Thyroid gland (tissue), 4 donors: Measurements from ENCODE around the gene NAALADL2. TPM values are rescaled to one million over a fixed set of nuclear protein-coding genes. Genes with fewer than 3 reads are reported as not detected.

Source experiments
- DNase-seq, 2 donors: peaks; one replicate each; pipeline ENCODE4 v3.0.0-alpha.2; 2019
- H3K27ac ChIP-seq, 3 donors: fragments of 200-600 bp; sonication (generic); 1 replicate in 2 of 3; 2 replicates in 1 of 3; pipeline ENCODE4 v1.5.1; 2016 to 2019; ENCODE audit warnings: mild to moderate bottlenecking in 1 of 3, moderate library complexity in 1 of 3
- H3K27me3 ChIP-seq: fragments of 200-600 bp; sonication (generic); one replicate; pipeline ENCODE4 v1.5.1; 2019
- H3K36me3 ChIP-seq, 2 donors: fragments of 200-600 bp; sonication (generic); one replicate each; pipeline ENCODE4 v1.5.1; 2016 to 2019
- H3K4me1 ChIP-seq, 2 donors: fragments of 200-600 bp; sonication (generic); one replicate each; pipeline ENCODE4 v1.5.1; 2017 to 2019
- H3K4me3 ChIP-seq, 3 donors: fragments of 200-600 bp; sonication (generic); replicated peaks in 1 of 3; 1 replicate in 2 of 3; 2 replicates in 1 of 3; pipeline ENCODE4 v1.5.1; 2016; ENCODE audit warnings: mild to moderate bottlenecking in 1 of 3
- H3K9me3 ChIP-seq: fragments of 200-600 bp; sonication (generic); one replicate; pipeline ENCODE4 v1.5.1; 2017
- POLR2A ChIP-seq, 2 donors: fragments of 450-650 bp; IDR thresholded peaks; one replicate each; pipeline ENCODE4 v1.6.1; 2017; ENCODE audit warnings: antibody characterized with exemption in 2 of 2, mild to moderate bottlenecking in 2 of 2, moderate library complexity in 1 of 2
- WGBS, 2 donors: methylation state at CpG; one replicate each; pipeline ENCODE4 v1.1.5; 2017; 5-methylcytosine and 5-hydroxymethylcytosine counted together
- intact Hi-C: fragments of 100-400 bp; cut with DNase I; formaldehyde crosslinking; loops from one replicate; pipeline ENCODE4 v1.15.1; 2023
- total RNA-seq, 4 donors: library from RNA; depleted of rRNA; stranded (reverse); fragments of >200 nt; gene quantifications; one replicate each; pipeline ENCODE4 v1.2.3, GENCODE V29; 2016
- TF ChIP-seq, protein P1 (sequence below), 6 experiments: fragments of 200-600 bp in 3 of 6; fragments of 450-650 bp in 3 of 6; sonication (generic) in 3 of 6; IDR thresholded peaks; one replicate each; pipeline ENCODE4 v1.5.1; 2016 to 2019; ENCODE audit warnings: antibody characterized with exemption in 6 of 6, mild to moderate bottlenecking in 2 of 6, inconsistent platforms in 1 of 6, moderate library complexity in 1 of 6

Gene NAALADL2
- total RNA-seq, 4 donors from 2014 or later = 7.6 to 14.7 (median 9.0) TPM

- Histone ChIP-seq H3K9me3 (no peaks in the 10 kb centered on the region), H3K4me1 (no peaks in the 10 kb centered on the region), H3K36me3 (no peaks in the 10 kb centered on the region), H3K4me3 (no peak overlapping the region), H3K27ac (no peak overlapping the region), H3K27me3 (no peaks in the 10 kb centered on the region)
- 84 to 89% methylated on average over 3 of the region's 3 CpGs for whole genome bisulfite sequencing, 2 donors
- TF ChIP-seq, protein P1, sequence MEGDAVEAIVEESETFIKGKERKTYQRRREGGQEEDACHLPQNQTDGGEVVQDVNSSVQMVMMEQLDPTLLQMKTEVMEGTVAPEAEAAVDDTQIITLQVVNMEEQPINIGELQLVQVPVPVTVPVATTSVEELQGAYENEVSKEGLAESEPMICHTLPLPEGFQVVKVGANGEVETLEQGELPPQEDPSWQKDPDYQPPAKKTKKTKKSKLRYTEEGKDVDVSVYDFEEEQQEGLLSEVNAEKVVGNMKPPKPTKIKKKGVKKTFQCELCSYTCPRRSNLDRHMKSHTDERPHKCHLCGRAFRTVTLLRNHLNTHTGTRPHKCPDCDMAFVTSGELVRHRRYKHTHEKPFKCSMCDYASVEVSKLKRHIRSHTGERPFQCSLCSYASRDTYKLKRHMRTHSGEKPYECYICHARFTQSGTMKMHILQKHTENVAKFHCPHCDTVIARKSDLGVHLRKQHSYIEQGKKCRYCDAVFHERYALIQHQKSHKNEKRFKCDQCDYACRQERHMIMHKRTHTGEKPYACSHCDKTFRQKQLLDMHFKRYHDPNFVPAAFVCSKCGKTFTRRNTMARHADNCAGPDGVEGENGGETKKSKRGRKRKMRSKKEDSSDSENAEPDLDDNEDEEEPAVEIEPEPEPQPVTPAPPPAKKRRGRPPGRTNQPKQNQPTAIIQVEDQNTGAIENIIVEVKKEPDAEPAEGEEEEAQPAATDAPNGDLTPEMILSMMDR (IDR thresholded peaks at IDR 0.05) = no peak
- no peak for TF ChIP-seq POLR2A (IDR thresholded peaks at IDR 0.05)
- no peak for DNase-seq
- intact Hi-C loops = no loop called here
Measured at GRCh38 chr3:175057401-175057800, 198.3 kb downstream of the NAALADL2 start.

DNA sequence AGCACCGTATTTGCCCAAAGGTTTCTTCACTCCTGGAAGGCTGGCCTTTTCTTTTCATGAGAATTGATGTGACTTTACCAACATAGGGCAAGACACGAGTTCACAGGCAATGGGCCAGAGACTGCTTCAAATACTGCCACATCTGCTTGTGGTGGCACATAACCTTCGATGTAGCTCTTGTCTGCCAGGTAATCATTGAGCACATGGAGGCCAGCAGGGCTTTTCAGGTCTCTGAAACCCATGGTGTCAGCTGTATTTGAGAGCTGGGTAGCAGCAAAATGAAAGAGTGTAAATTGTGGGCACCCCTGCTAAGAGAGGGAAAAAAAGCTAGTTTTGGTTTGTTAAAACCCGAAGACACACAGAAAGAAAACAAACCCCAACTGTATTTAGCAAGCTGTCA, 200.7 kb downstream of the NAALADL2 start:
- no peak overlapping the region for H3K27ac ChIP-seq
- TF ChIP-seq, protein P1 (IDR thresholded peaks at IDR 0.05) = no peak
- TF ChIP-seq POLR2A (IDR thresholded peaks at IDR 0.05) = no peak
- H3K9me3 ChIP-seq = no peaks in the 10 kb centered on the region
- H3K27me3 ChIP-seq = no peaks in the 10 kb centered on the region
- no peak overlapping the region for H3K4me3 ChIP-seq
- intact Hi-C loops = no loop called here
- no peaks in the 10 kb centered on the region for H3K4me1 ChIP-seq
- 90 to 91% methylated on average over 4 of the region's 4 CpGs for WGBS, 2 donors
- no peaks in the 10 kb centered on the region for H3K36me3 ChIP-seq
- no peak for DNase-seq

DNA sequence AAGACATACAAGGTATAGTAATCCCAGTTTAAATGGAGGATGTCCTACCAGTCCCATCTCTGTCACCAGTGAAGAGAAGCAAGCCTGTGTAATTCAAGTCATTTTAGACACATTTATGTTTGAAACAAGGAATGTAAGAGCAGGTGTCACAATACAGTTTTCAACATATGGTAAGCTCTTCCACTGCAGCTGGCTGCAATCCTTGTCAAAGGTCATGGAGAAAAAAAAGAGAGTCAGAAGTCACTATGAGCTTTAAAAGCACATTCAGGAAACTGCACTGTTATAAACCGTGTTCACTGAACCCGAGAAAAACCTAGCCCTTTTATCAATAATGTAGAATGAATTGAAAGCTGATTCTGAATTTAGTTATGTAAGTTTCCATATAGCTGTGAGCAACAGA, 206.4 kb downstream of the NAALADL2 start:
- no peaks in the 10 kb centered on the region for H3K27me3 ChIP-seq
- H3K27ac ChIP-seq = no peak overlapping the region
- DNase-seq = no peak
- H3K4me3 ChIP-seq = no peak overlapping the region
- H3K36me3 ChIP-seq = no peaks in the 10 kb centered on the region
- no peaks in the 10 kb centered on the region for H3K4me1 ChIP-seq
- 81 to 87% methylated on average over 2 of the region's 2 CpGs for WGBS, 2 donors
- TF ChIP-seq, protein P1 (IDR thresholded peaks at IDR 0.05) = no peak
- no peak for TF ChIP-seq POLR2A (IDR thresholded peaks at IDR 0.05)
- no peaks in the 10 kb centered on the region for H3K9me3 ChIP-seq
- intact Hi-C loops = no loop called here

DNA sequence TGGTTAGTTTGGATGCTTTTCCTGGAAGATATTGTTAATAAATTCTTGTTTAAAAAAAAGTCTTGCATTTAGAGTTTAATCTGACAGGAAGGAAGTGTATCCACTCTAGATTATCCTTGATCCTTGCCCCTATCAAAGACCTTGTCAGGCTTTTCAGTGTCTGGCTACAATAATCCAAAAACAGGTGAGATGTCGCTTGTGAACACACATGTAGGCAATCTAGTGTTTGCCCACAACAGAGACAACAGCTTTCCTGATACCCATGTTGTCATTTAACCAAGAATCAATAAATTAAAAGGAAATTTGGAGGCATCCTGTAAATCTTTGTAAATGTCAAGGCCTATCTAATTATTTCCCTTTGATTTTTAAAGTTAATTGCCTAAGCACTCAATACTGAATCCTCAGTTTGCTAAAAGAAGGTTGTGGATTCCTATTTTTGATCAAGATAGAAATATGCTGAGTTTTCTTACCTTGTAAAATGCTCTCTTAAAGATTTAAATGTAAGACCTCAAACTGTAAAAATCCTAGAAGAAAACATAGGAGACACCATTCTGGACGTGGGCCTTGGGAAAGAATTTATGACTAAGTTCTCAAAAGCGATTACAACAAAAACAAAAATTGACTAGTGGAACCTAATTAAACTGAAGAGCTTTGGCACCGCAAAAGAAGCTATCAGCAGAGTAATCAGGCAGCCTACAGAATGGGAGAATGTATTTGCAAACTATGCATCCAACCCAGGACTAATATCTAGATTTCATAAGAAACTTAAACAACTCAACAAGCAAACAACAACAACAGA, 207.7 kb downstream of the NAALADL2 start:
- Histone ChIP-seq H3K9me3 (no peaks in the 10 kb centered on the region), H3K4me1 (no peaks in the 10 kb centered on the region), H3K4me3 (no peak overlapping the region), H3K27me3 (no peaks in the 10 kb centered on the region), H3K27ac (no peak overlapping the region), H3K36me3 (no peaks in the 10 kb centered on the region)
- 69 to 71% methylated on average over 4 of the region's 4 CpGs for WGBS, 2 donors
- intact Hi-C loops = no loop called here
- no peak for TF ChIP-seq POLR2A (IDR thresholded peaks at IDR 0.05)
- TF ChIP-seq, protein P1 (IDR thresholded peaks at IDR 0.05) = no peak
- no peak for DNase-seq

DNA sequence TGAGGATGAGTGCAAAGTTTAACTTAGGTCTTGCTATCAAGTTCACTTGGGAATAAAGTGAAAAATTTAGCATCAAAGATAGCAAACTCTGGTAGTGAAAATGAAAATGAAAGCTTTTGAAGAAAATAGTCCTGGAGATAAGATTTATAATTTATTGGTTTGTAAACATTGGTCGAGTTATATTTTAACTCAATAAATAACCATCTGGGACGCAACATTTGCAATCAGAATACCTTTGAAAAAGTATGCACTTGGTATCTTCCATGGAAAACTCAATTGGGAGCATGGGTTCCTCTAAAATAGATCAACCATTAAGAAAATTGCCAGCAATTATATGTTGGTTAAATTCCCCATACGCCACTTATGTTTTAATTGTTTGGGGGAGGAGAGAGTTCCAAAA, 209.5 kb downstream of the NAALADL2 start:
- Histone ChIP-seq H3K4me3 (no peak overlapping the region), H3K4me1 (no peaks in the 10 kb centered on the region), H3K27me3 (no peaks in the 10 kb centered on the region), H3K36me3 (no peaks in the 10 kb centered on the region), H3K9me3 (no peaks in the 10 kb centered on the region), H3K27ac (no peak overlapping the region)
- intact Hi-C loops = no loop called here
- TF ChIP-seq POLR2A (IDR thresholded peaks at IDR 0.05) = no peak
- TF ChIP-seq, protein P1 (IDR thresholded peaks at IDR 0.05) = no peak
- DNase-seq = no peak
- 92 to 99% methylated on average over 3 of the region's 3 CpGs for WGBS, 2 donors
